H1 (cell line): Measurements from ENCODE around the gene FXYD5. TPM values are rescaled to one million over a fixed set of nuclear protein-coding genes. Genes with fewer than 3 reads are reported as not detected.

Source experiments
- GTF2F1 ChIP-seq: IDR thresholded peaks from 2 replicates; pipeline ENCODE4 v1.6.1; 2012; ENCODE audit warnings: low read depth, low read length, improper control_type of control experiment, borderline replicate concordance
- PHF8 ChIP-seq: fragments of 200-600 bp; sonication (generic); conservative IDR thresholded peaks from 2 replicates; pipeline ENCODE4 v1.7.1; 2012; ENCODE audit warnings: low read depth, mild to moderate bottlenecking, inconsistent platforms, low read length, moderate library complexity
- SAP30 ChIP-seq: fragments of 300-600 bp; sonication (generic); IDR thresholded peaks from 2 replicates; pipeline ENCODE4 v1.7.1; 2012; ENCODE audit warnings: low read length, moderate library complexity, mild to moderate bottlenecking, inconsistent platforms; ENCODE audit not compliant: insufficient read depth, insufficient replicate concordance
- SRF ChIP-seq: IDR thresholded peaks from 2 replicates; pipeline ENCODE4 v1.6.1; 2011; ENCODE audit warnings: mild to moderate bottlenecking, low read depth, low read length, moderate library complexity
- SUZ12 ChIP-seq: fragments of 200-600 bp; sonication (generic); IDR thresholded peaks from 2 replicates; pipeline ENCODE4 v1.6.1; 2012; ENCODE audit warnings: mild to moderate bottlenecking, inconsistent platforms, low read length, moderate library complexity, mixed read lengths
- TEAD4 ChIP-seq: IDR thresholded peaks from 2 replicates; pipeline ENCODE4 v1.6.1; 2012; ENCODE audit warnings: low read depth, low read length, inconsistent platforms, mixed read lengths
- polyA plus RNA-seq, 7 experiments: library from polyadenylated mRNA; depleted of rRNA in 3 of 7; stranded (reverse) in 5 of 7; unstranded in 2 of 7; fragments of >200 nt in 5 of 7; fragments of 200-250 nt in 2 of 7; gene quantifications; 1 replicate in 5 of 7; 2 replicates in 1 of 7; 4 replicates in 1 of 7; pipeline versions ENCODE4 v1.2.1 to v1.2.3, GENCODE V29; 2011 to 2013; ENCODE audit warnings: missing spikeins in 2 of 7, mixed read lengths in 2 of 7
- total RNA-seq: library from RNA; stranded (reverse); fragmentation: NEBNext Ultra II Directional; extraction: Animal tissue kit (Norgen Biotek cat#: 25700); gene quantifications from 2 replicates; pipeline ENCODE4 v1.2.1, GENCODE V29; 2021

FXYD5 gene
- total and polyA plus RNA-seq, 2 of the 8 experiments (the other 6 are each of a cell fraction or from before 2014, with no cell fraction given), result 99.0 to 191 TPM

DNA sequence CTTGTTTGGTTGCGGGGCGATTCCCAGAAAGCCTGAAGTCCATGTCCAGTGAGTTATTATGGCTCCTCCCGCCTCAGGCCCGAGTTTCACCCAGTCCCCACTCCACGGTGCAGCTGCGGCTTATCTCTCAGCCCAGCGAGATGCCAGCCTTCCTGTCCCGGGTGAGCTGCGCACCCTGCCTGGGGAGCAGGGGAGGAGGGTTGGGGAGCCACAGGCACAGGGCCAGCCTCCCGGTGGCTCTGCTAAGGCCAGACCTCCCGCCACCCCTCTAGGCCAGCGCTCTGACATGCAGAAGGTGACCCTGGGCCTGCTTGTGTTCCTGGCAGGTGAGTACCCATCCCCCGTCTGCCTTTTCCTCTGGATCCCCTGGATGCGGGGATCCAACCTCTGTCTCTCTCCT lies 35.4 kb upstream of the FXYD5 start (continued):
- TF ChIP-seq SAP30 (no peak), GTF2F1 (no peak), SUZ12 (no peak), SRF (no peak), PHF8 (no peak), TEAD4 (no peak)
